Activated CD8-positive, alpha-beta memory T cell treated with anti-CD3 and anti-CD28 coated beads for 1 hour (primary cell): Measurements from ENCODE around the gene RABEPK.
"Not testable (repeated sequence)": the region's sequence is repeated elsewhere in the genome, so short reads cannot be mapped to it uniquely, and the experiment has no call there.

Experiments used
- DNase-seq, 2 donors: peaks; one replicate each; pipeline ENCODE4 v3.0.0-alpha.2; 2020; ENCODE audit warnings: low read depth in 1 of 2; ENCODE audit errors: extremely low read depth in 1 of 2

Gene RABEPK

DNA sequence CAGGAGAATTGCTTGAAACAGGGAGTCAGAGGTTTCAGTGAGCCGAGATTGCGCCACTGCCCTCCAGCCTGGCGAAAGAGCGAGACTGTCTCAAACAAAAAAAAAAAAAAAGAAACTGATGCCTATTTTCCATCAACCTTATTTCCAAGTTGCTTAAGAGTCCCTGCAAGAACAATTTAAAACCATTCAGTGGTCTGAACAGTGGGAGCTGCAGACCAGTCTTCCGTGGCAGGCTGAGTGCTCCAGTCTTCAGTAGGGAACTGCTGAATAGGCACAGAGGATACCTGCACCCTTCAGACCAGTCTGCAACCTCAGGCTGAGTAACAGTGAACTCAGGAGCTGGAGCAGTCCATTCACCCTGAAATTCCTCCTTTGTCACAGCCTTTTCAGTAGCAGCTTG is 5.9 kb upstream of the RABEPK start:
- DNase-seq = not testable (repeated sequence)

DNA sequence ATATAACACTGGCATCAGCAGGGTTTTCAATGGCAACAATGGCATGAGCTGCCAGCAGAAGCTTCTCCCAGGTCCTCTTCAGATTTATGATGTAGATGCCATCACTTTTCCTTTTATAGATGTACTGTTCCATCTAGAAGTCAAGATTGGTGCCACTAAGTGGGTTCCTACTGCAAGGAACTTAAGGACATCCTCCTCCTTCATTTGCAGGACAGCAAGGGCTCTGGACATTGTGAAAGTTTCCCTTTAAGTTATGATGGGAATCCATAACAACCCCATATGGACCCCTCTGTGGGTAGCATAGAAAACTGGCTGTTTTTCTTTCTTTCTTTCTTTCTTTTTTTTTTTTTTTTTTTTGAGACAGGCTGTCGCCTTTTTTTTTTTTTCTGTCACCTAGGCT is 4.8 kb upstream of the RABEPK start:
- not testable (repeated sequence) for DNase-seq

DNA sequence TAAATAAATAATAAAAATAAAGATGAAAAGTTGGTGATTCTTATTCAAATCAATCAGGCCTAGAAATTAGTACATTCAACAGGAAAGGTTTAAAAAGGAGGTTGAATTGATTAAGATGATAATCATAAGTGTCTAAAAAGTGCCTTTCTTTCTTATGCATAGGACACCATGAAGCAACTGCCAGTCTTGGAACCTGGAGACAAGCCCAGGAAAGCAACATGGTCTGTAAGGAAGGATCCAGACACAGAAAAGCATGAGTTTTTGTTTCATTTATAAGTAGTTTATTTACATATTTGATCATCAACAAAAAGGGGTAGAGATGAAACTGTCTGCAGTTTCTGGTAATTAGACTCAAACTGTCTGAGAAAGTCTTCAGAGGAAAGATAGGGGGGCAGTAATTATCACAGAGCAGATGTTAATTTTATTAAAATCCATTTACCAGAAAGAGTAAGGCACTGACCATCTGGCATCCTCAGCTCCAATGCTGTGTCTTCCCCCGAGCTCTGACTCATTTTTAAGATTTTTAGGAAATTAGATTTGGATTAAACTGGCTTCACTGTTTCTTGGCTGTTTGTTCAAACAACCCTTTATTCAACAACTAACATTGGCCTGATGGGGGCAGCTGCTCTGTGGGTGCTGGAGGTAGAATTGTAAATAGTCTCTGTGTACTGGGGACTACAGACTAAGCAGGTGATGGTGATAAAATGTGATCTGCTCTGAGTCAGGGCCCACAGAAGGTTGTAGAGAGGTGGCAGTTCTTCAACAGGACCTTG is 2.7 kb downstream of the RABEPK start:
- no peak for DNase-seq

DNA sequence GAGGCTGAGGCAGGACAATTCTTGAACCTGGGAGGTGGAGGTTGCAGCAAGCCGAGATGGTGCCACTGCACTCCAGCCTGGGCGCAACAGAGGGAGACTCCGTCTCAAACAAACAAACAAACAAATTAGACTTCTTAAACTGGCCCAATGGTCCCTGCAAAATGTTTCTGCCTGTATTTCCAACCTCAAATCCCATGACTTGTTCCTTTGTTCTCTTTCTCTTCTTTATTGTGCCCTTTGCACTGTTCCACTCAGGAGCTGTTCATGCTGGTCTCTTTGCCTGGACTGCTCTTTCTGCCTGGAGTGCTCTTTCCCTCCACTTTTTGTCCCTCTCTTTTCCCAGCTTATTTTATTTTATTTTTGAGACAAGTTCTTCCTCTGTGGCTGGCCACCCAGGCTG is 4.1 kb downstream of the RABEPK start:
- DNase-seq = no peak

DNA sequence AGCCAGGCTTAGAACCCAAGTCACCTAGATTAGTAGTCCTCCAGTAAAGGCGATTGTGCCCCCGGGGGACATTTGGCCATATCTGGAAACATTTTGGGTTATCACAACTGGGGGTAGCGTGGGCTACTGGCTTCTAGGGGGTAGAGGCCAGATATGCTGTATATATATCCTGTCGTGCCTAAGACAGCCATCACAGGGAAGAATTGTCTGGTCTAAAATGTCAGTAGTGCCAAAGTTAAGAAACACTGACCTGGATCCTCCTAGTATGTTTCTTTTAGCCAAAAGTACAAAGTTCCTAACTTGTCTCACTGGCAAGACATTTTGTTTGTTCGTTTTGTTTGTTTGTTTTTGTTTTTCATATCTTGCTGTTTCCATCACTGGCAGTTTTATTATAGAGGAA is 13.8 kb downstream of the RABEPK start:
- DNase-seq = no peak

DNA sequence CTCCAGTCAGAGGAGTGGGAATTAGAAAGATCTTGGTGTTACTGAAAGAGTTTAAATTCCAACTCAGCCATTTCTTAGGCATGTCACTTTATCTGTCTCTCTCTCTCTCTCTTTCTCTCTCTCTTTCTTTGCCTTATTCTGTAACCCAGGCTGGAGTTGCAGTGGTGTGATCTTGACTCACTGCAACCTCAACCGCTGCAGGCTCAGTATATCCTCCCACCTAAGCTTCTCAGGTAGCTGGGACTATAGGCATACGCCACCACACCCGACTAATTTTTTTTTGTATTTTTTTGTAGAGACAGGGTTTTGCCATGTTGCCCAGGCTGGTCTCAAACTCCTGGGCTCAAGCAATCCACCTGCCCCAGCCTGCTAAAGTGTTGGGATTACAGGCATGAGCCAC is 18.3 kb downstream of the RABEPK start:
- no peak for DNase-seq

DNA sequence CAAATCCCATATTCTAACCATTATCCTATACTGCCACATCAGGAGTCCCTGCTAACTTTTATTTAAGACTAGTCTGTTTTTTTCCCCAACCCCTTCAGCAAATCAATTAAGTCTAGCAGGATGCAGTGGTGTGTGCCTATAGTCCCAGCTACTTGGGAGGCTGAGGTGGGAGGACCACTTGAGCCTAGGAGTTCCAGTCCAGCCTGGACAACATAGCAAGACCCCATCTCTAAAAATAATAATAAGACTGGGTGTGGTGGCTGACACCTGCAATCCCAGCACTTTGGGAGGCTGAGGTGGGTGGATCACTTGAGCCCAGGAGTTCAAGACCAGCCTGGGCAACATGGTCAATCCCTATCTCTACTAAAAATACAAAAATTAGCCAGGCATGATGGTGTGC is 24.5 kb downstream of the RABEPK start:
- DNase-seq = not testable (repeated sequence)

DNA sequence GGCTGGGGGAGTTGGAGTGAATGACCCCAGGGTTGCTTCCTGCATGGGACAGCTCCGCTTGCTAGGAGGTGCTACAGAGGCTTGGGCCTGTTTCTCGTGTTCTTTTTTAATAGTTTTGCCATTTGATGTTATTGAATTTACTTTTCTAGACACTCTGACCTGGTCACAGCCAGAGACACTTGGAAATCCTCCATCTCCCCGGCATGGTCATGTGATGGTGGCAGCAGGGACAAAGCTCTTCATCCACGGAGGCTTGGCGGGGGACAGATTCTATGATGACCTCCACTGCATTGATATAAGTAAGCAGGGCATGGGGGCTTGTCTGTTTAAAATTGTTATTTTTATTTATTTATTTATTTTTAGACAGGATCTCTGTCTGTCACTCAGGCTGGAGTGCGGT is 27.4 kb downstream of the RABEPK start:
- DNase-seq = no peak

DNA sequence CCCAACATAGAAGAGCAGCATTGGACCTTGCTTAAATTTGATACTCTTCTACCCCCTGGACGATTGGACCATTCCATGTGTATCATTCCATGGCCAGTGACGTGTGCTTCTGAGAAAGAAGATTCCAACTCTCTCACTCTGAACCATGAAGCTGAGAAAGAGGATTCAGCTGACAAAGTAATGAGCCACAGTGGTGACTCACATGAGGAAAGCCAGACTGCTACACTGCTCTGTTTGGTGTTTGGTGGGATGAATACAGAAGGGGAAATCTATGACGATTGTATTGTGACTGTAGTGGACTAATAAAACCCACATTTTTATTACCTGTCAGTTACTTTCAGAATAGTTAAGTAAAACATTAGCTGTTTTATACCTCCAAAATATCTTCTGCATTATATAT is 33.3 kb downstream of the RABEPK start:
- no peak for DNase-seq

DNA sequence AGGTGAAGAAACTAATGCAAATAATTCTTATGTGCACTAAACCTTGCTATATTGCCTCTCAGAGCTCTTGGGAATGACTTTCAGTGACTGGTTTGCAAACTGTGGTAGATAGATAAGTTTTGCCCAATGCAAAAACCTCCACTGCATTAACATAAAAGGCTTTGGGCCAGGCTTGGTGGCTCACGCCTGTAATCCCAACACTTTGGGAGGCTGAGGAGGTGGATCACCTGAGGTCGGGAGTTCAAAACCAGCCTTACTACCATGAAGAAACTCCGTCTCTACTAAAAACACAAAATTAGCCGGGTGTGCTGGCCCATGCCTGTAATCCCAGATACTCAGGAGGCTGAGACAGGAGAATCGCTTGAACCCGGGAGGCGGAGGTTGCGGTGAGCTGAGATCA is 33.8 kb downstream of the RABEPK start:
- not testable (repeated sequence) for DNase-seq

DNA sequence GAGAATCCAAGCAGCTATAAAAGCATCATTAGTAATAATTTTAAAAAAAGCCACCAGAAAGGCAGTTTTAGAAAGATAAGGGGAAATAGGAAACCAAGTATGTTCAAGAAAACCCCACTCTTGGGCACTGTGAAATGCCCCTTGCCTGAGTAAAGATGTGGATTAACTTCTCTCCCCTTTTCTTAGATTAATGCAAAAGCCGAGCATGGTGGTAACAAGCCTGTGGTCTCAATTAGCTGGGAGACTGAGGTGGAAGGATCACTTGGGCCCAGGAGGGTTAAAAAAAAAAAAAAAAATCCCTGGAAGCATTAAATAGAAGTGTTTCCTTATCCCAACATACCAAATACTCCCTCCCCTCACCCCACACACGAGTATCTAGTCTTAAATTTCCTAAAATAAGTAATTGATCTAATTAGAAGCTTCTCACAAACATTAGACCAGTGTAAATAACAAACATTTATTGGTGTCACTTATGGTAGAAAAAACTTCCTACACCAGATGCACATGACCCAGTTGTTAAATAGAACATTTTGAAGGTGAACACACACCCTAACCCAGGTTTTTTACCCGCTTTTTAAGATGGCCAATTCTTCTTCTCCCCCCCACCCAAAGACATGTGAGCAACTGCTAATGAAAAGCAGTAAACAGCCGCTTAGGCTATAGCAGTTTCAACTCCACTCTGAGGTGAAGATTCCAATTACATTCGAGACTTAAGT is 35.6 kb downstream of the RABEPK start:
- DNase-seq = no peak

DNA sequence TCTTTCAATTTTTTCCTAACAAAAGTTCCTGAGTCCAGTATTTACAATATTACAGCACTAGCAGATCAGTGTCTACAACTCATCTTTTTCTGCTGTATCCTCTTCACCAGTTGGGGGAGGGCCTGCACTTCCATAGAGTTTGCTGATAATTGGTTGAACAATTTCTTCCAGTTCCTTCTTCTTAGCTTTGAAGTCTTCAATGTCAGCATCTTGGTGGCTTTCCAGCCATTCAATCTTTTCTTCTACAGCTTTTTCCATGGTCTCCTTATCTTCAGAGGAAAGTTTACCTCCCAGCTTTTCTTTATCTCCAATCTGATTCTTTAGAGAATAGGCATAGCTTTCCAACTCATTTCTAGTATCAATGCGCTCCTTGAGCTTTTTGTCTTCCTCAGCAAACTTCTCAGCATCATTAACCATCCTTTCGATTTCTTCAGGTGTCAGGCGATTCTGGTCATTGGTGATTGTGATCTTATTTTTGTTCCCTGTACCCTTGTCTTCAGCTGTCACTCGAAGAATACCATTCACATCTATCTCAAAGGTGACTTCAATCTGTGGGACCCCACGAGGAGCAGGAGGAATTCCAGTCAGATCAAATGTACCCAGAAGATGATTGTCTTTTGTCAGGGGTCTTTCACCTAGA is 36.3 kb downstream of the RABEPK start:
- DNase-seq = not testable (repeated sequence)

DNA sequence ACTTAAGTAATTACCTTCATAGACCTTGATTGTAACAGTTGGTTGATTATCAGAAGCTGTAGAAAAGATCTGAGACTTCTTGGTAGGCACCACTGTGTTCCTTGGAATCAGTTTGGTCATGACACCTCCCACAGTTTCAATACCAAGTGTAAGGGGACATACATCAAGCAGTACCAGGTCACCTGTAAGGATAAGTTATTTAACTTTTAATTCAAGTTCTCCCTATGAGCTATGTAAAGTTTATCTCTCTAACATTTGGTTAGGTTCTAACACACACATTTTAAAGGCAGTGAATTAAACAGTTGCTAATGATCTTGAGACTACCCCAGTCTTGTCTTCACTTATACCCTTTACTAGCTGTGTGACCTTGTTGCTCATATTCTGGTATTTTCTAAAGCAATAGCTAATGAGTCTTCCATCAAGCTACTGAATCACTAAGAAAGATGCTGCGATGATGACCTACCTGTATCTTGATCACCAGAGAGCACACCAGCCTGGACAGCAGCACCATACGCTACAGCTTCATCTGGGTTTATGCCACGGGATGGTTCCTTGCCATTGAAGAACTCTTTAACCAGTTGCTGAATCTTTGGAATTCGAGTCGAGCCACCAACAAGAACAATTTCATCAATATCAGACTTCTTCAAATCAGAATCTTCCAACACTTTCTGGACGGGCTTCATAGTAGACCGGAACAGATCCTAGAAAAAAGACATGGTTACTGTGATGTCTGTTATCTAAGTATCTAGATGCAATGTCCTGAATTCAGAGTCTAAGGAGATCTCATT is 38.0 kb downstream of the RABEPK start:
- DNase-seq = no peak

DNA sequence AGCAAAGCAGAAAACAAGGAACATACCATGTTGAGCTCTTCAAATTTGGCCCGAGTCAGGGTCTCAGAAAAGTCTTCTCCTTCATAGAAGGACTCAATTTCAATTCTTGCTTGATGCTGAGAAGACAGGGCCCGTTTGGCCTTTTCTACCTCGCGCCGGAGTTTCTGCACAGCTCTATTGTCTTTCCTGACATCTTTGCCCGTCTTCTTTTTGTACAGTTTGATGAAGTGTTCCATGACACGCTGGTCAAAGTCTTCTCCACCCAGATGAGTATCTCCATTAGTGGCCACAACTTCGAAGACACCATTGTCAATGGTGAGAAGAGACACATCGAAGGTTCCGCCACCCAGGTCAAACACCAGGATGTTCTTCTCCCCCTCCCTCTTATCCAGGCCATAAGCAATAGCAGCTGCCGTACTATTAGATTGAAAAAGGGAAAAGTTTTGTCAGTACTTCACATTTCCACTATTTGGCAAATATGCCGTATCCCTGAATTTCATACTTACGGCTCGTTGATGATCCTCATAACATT is 38.6 kb downstream of the RABEPK start:
- DNase-seq = no peak

DNA sequence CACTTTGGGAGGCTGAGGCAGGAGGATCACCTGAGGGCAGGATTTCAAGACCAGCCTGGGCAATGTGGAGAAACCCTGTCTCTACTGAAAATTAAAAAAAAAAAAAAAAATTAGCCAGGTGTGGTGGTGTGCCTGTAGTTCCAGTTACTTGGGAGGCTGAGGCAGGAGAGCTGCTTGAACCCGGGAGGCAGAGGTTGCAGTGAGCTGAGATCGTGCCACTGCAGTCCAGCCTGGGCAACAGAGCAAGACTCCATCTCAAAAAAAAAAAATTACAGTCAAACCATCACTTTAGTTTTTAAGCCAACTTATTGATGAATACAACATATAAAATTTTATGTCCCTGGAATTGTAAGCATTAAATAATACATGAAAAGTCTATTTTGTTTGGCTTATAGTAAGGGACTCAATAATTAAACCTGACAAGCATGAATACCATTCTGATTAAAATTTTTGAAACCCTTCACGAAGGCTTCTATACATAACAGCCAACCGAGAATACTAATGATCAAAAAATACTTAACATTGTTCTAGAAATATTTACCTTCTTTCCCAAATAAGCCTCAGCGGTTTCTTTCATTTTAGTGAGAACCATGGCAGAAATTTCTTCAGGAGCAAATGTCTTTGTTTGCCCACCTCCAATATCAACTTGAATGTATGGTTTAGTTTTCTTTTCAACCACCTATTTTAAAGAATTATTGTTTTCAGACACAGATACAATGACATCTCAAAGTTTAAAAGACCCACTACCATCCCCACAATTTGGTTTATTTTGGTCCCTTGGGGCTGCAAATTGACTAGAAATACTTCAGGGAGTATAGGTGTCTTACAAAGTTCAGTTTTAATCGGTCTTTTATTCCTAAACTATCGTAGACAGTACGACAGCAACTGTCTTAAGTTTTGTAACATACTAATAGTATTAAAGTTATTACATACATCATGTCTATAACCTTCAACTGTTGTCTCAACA is 39.6 kb downstream of the RABEPK start:
- DNase-seq = no peak

DNA sequence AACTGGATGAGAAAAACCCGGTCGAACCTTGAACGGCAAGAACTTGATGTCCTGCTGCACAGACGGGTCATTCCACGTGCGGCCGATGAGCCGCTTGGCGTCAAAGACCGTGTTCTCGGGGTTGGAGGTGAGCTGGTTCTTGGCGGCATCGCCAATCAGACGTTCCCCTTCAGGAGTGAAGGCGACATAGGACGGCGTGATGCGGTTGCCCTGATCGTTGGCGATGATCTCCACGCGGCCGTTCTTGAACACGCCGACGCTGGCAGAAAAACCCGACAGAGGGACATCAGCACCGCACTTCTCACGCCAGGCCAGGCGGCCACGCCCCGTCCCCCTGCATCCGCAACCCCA is 40.3 kb downstream of the RABEPK start:
- DNase-seq = peak in 1 of 2 donors; percentile 14

DNA sequence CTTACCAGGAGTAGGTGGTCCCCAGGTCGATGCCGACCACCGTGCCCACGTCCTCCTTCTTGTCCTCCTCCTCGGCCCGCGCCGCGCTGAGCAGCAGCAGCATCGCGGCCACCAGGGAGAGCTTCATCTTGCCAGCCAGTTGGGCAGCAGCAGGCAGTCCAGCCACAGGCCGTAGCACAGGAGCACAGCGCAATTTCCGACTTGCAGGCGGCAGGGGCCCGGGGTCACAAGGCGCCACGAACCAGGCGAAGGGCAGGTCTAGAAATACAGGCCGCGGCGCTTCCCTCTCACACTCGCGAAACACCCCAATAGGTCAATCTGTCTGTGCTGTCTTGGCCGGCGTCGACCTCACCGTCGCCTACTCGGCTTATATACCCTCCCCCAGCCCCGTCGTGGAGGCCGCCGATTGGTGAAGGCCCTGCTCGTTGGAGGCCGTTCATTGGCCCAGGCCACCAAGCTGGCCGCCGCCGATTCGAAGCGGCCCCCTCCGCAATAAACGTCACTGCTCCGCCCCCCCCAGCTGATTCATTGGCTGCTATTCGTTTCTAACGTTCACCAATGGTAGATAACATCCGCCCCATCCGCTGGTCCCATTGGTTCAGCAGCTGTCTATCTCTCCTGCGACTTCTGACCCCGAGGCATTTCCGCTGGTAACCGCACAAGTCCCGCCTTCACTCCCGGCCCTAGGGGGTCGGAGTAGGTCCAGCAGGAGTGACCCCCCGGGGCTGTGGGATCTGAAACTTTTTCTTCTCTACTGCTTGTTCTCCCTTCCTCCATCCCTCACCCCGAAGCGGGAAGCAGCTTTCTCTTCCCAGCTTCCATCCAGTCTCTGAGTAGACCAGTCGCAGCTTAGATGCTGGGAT is 40.9 kb downstream of the RABEPK start, which contains the start of gene HSPA5:
TSS of gene HSPA5 (minus strand) at position 344 of the 863 bp plus-strand sequence. CDS start at position 127, 217 bp downstream.
- peak; percentile 98 to 99 for DNase-seq

DNA sequence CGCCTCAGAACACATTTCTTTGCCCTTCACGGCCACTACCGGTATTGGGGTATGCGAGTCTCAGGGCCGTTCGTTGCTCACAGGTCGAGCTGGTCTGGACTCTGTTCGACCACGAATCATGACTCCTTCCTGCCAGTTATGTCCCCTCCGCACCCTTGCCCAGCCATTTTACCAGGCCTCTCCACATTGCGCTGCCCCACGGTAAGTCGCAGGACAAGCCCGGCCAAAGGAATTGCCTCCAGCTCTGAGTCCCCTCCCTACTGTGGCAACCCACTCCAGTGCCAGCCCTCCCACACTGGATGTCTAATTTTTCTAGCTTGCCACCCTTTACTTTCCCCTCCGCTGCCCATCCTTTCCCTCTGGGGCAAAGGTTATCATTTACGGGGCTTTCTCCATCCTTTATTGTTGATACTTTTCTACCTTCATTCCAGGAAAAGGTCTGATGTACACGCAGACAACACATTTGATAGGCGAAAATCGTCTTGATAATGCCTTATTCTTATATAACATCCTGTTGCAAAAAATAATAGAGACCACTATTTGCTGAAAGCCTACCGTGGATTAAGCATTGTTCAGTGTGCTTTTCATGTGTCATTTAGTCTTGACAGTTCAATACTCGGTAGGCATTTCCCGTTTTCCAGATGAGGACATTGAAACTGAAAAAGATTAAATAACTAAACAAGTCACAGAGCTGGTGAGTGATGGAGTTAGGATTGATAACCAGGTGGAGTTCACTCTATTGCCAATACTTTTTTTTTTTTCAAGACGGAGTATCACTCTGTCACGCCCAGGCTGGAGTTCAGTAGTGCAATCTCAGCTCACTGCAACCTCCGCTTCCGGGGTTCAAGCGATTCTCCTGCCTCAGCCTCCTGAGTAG is 41.8 kb downstream of the RABEPK start:
- no peak for DNase-seq
